Fibroblast of lung (primary cell): ENCODE data around the gene PTTG1IP2. TPM values are rescaled to one million over a fixed set of nuclear protein-coding genes. Genes with fewer than 3 reads are reported as not detected.

ENCODE experiments used
- DNase-seq, 2 donors: peaks; one replicate each; pipeline versions ENCODE4 v3.0.0 to v3.0.0-alpha.2; 2010; ENCODE audit warnings: low read depth in 2 of 2
- H2AFZ ChIP-seq: 2 replicates; pipeline ENCODE4 v1.5.1; 2012; ENCODE audit warnings: low read length, control low read depth, inconsistent platforms
- H3K27ac ChIP-seq: 2 replicates; pipeline ENCODE4 v1.5.1; 2011; ENCODE audit warnings: low read length, control low read depth; ENCODE audit not compliant: insufficient read depth
- H3K27me3 ChIP-seq: 2 replicates; pipeline ENCODE4 v1.5.1; 2011; ENCODE audit warnings: mild to moderate bottlenecking, low read length; ENCODE audit not compliant: control insufficient read depth, insufficient read depth
- H3K36me3 ChIP-seq: 2 replicates; pipeline ENCODE4 v1.5.1; 2011; ENCODE audit warnings: low read length; ENCODE audit not compliant: control insufficient read depth, insufficient read depth
- H3K4me1 ChIP-seq: 2 replicates; pipeline ENCODE4 v1.5.1; 2011; ENCODE audit warnings: low read length; ENCODE audit not compliant: control insufficient read depth, insufficient read depth; ENCODE audit errors: extremely low read depth
- H3K4me2 ChIP-seq: 2 replicates; pipeline ENCODE4 v1.5.1; 2011; ENCODE audit warnings: low read length, control low read depth; ENCODE audit not compliant: insufficient read depth; ENCODE audit errors: extremely low read depth
- H3K4me3 ChIP-seq, 4 experiments: fragments of 200-600 bp in 1 of 4; sonication (generic) in 1 of 4; replicated peaks in 1 of 4; 2 replicates each; pipeline ENCODE4 v1.5.1; 2011 to 2016; ENCODE audit warnings: low read length in 4 of 4, low read depth in 3 of 4, mild to moderate bottlenecking in 3 of 4, control low read depth in 2 of 4, inconsistent platforms in 1 of 4, mixed read lengths in 1 of 4; ENCODE audit not compliant: insufficient read depth in 1 of 4; ENCODE audit errors: control extremely low read depth in 1 of 4
- H3K79me2 ChIP-seq: 2 replicates; pipeline ENCODE4 v1.5.1; 2012; ENCODE audit warnings: mild to moderate bottlenecking, low read length, inconsistent platforms; ENCODE audit not compliant: control insufficient read depth, insufficient read depth
- H3K9ac ChIP-seq: 2 replicates; pipeline ENCODE4 v1.5.1; 2011; ENCODE audit warnings: mild to moderate bottlenecking, low read length, control low read depth; ENCODE audit not compliant: insufficient read depth
- H3K9me3 ChIP-seq: 2 replicates; pipeline ENCODE4 v1.5.1; 2012; ENCODE audit warnings: low read depth, low read length; ENCODE audit not compliant: control insufficient read depth, insufficient read depth
- H4K20me1 ChIP-seq: 2 replicates; pipeline ENCODE4 v1.5.1; 2011; ENCODE audit warnings: low read length; ENCODE audit not compliant: control insufficient read depth, insufficient read depth; ENCODE audit errors: extremely low read depth
- CTCF ChIP-seq, 2 donors: IDR thresholded peaks in 1 of 2; conservative IDR thresholded peaks in 1 of 2; 1 replicate in 1 of 2; 2 replicates in 1 of 2; pipeline ENCODE4 v1.5.1; 2011 to 2012; ENCODE audit warnings: low read length in 2 of 2, control low read depth in 1 of 2, inconsistent platforms in 1 of 2, low read depth in 1 of 2, mild to moderate bottlenecking in 1 of 2
- EZH2 ChIP-seq: IDR thresholded peaks from 2 replicates; pipeline ENCODE4 v1.5.1; 2012; ENCODE audit warnings: low read length, control low read depth, mild to moderate bottlenecking; ENCODE audit errors: missing control alignments
- polyA plus RNA-seq, 2 donors: library from polyadenylated mRNA; depleted of rRNA in 1 of 2; stranded (reverse) in 1 of 2; unstranded in 1 of 2; fragments of >200 nt; gene quantifications; 2 replicates each; pipeline ENCODE4 v1.2.1, GENCODE V29; 2011 to 2012; ENCODE audit warnings: missing spikeins in 1 of 2
- total RNA-seq: library from RNA; depleted of rRNA; stranded (reverse); fragments of >200 nt; gene quantifications from 2 replicates; pipeline ENCODE4 v1.2.1, GENCODE V29; 2014

PTTG1IP2 gene
- total and polyA plus RNA-seq, 2 donors (not counting 1 experiment from before 2014, with no cell fraction given), result not detected

- Histone ChIP-seq H3K79me2 (no peaks in the 10 kb centered on the region), H2AFZ (no peak overlapping the region), H3K9me3 (no peaks in the 10 kb centered on the region), H3K4me2 (no peak overlapping the region), H3K27me3 (no peaks in the 10 kb centered on the region), H3K4me1 (no peaks in the 10 kb centered on the region), H3K36me3 (no peaks in the 10 kb centered on the region), H4K20me1 (no peaks in the 10 kb centered on the region), H3K27ac (peak overlapping the region; percentile 23), H3K9ac (no peak overlapping the region), H3K4me3 (no peak overlapping the region)
- TF ChIP-seq CTCF (conservative IDR thresholded peaks at IDR 0.05 in 1 of 2, IDR thresholded peaks at IDR 0.05 in 1 of 2; ENCODE audit: low read depth in 1 of 2, low read length in 2 of 2) (no peak), EZH2 (no peak)
- DNase-seq, result peak; percentile 63 to 97
Measured at GRCh38 chr7:90474284-90475210, 5.1 kb downstream of the PTTG1IP2 start.

GRCh38 chr7:90483251-90483650 is 13.8 kb downstream of the PTTG1IP2 start:
- no peaks in the 10 kb centered on the region for H3K9me3 ChIP-seq
- DNase-seq, result no peak
- no peaks in the 10 kb centered on the region for H3K79me2 ChIP-seq
- no peaks in the 10 kb centered on the region for H3K4me1 ChIP-seq
- H3K36me3 ChIP-seq, result no peaks in the 10 kb centered on the region
- H4K20me1 ChIP-seq, result no peaks in the 10 kb centered on the region
- no peaks in the 10 kb centered on the region for H3K27me3 ChIP-seq
- H3K9ac ChIP-seq, result no peak overlapping the region
- H3K4me3 ChIP-seq, result no peak overlapping the region
- no peak overlapping the region for H3K27ac ChIP-seq
- H3K4me2 ChIP-seq, result no peak overlapping the region
- TF ChIP-seq EZH2 (no peak), CTCF (conservative IDR thresholded peaks at IDR 0.05 in 1 of 2, IDR thresholded peaks at IDR 0.05 in 1 of 2; ENCODE audit: low read depth in 1 of 2, low read length in 2 of 2) (no peak)
- H2AFZ ChIP-seq, result no peak overlapping the region

- Histone ChIP-seq H3K79me2 (no peaks in the 10 kb centered on the region), H3K27ac (no peak overlapping the region), H3K9ac (no peak overlapping the region), H3K9me3 (no peaks in the 10 kb centered on the region), H4K20me1 (no peaks in the 10 kb centered on the region), H3K4me1 (no peaks in the 10 kb centered on the region), H2AFZ (no peak overlapping the region), H3K4me3 (no peak overlapping the region), H3K27me3 (no peaks in the 10 kb centered on the region), H3K36me3 (no peaks in the 10 kb centered on the region), H3K4me2 (no peak overlapping the region)
- DNase-seq, result peak in 1 of 2 donors; percentile 17
- TF ChIP-seq CTCF (conservative IDR thresholded peaks at IDR 0.05 in 1 of 2, IDR thresholded peaks at IDR 0.05 in 1 of 2; ENCODE audit: low read depth in 1 of 2, low read length in 2 of 2) (no peak), EZH2 (no peak)
Measured at GRCh38 chr7:90484706-90485105, 15.3 kb downstream of the PTTG1IP2 start.
